ENCODE measurements around the gene LKAAEAR1. TPM values are rescaled to one million over a fixed set of nuclear protein-coding genes. Genes with fewer than 3 reads are reported as not detected.

Gene LKAAEAR1
- total RNA-seq, 4 donors from 2014 or later, result not detected

DNA sequence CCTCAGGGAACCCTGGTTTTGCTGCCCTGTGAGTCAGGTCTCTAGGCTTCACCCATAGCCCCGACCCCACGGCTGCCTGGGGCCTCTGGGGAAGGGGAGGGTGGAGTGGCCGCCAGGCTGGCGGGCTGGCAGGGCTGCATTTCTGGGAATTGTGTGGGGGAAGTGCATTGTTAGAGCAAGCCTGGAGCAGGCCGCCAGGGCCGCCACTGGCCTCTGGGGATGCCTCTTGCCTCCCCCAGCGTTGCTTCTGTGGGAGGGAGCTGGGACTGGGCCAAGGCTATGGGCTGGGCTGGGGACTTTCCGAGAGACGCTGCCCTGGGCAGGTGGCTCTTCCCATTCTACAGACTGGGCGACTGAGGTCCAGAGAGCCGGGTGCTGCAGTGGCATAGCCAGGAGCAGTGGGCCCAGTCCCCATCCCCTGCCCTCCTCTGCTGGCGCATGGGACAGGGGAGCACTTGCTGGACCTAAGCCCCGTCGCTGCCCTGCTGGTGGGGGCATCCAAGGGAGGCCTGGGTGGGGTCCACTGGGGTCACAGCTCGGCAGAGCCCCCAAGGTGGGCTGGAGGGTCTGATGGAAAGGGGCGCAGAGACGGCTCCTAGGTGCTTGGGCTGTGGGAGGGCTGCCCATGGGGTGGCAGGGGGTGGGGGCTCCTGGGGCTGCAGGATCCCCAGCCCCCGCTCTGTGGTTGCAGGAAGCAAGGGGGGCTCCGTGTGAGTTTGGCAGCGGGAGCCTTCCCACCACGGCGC lies 28.1 kb downstream of the LKAAEAR1 start:
- no peak for DNase-seq
- Histone ChIP-seq H3K36me3 (no peaks in the 10 kb centered on the region), H3K27ac (peak overlapping the region in 3 of 4 donors; percentile 27 to 61 (median 31)), H3K4me1 (peaks cover 0 to 13% (median 4%) of the 10 kb centered on the region in 4 donors), H3K9me3 (no peaks in the 10 kb centered on the region), H3K27me3 (peaks cover 0 to 3% of the 10 kb centered on the region in 2 donors), H3K4me3 (no peak overlapping the region)
- no peak for TF ChIP-seq CTCF (IDR thresholded peaks at IDR 0.05)
- TF ChIP-seq POLR2A (IDR thresholded peaks at IDR 0.05), result no peak

- Histone ChIP-seq H3K4me3 (no peak overlapping the region), H3K9me3 (no peaks in the 10 kb centered on the region), H3K27me3 (peaks cover 0 to 8% of the 10 kb centered on the region in 2 donors), H3K36me3 (no peaks in the 10 kb centered on the region), H3K27ac (peak overlapping the region in 3 of 4 donors; percentile 27 to 58 (median 31)), H3K4me1 (peaks cover 0 to 13% (median 5%) of the 10 kb centered on the region in 4 donors)
- TF ChIP-seq POLR2A (IDR thresholded peaks at IDR 0.05) (no peak), CTCF (IDR thresholded peaks at IDR 0.05) (no peak)
- no peak for DNase-seq
Measured at GRCh38 chr20:64055396-64055892, 28.8 kb downstream of the LKAAEAR1 start.

DNA sequence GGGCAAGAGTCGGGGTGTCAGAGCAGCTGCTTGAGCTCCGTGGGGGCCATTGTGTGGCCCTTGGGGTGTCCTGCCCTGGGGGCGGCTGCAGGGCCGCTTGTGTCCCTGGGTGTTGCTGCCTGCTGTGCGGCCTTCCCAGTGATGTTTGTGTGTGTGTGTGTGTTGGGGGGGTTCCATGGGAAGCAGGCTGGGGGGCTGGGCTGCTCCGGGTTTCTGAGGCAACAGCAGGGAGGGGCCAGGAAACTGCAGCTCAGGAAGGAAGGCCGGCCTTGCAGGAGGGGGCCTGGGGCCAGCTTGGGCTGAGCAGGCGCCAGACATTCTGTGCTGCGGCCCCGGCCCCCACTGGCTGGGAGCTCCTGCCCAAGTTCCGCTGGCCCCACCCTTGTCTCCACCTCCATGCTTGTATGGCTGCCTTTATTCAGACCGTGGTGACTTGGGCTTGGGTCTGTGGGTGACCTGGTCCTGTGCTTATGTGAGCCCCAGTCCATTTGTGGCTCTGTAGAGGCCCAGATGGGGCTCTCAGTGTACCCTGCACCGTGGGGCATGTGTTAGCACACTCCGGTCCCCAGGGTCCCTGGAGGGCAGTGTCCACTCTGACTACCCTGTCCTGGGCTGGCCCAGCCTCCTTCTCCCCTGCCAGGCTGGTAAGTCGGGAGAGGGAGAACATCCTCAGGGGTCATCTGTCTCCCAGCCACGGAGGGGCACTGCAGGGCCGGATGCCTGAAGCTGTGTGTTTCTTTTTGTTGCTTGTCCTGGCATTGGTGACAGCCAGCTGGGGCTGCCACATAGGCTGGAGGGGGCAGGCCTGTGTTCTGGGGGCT lies 30.1 kb downstream of the LKAAEAR1 start:
- TF ChIP-seq POLR2A (IDR thresholded peaks at IDR 0.05) (no peak), CTCF (IDR thresholded peaks at IDR 0.05) (no peak)
- H3K4me3 ChIP-seq, result no peak overlapping the region
- peak overlapping the region in 2 of 4 donors; percentile 46 to 49 for H3K27ac ChIP-seq
- peaks cover 0 to 13% (median 12%) of the 10 kb centered on the region in 4 donors for H3K4me1 ChIP-seq
- H3K27me3 ChIP-seq, result peaks cover 0 to 19% of the 10 kb centered on the region in 2 donors
- DNase-seq, result no peak
- H3K9me3 ChIP-seq, result no peaks in the 10 kb centered on the region
- H3K36me3 ChIP-seq, result no peaks in the 10 kb centered on the region

DNA sequence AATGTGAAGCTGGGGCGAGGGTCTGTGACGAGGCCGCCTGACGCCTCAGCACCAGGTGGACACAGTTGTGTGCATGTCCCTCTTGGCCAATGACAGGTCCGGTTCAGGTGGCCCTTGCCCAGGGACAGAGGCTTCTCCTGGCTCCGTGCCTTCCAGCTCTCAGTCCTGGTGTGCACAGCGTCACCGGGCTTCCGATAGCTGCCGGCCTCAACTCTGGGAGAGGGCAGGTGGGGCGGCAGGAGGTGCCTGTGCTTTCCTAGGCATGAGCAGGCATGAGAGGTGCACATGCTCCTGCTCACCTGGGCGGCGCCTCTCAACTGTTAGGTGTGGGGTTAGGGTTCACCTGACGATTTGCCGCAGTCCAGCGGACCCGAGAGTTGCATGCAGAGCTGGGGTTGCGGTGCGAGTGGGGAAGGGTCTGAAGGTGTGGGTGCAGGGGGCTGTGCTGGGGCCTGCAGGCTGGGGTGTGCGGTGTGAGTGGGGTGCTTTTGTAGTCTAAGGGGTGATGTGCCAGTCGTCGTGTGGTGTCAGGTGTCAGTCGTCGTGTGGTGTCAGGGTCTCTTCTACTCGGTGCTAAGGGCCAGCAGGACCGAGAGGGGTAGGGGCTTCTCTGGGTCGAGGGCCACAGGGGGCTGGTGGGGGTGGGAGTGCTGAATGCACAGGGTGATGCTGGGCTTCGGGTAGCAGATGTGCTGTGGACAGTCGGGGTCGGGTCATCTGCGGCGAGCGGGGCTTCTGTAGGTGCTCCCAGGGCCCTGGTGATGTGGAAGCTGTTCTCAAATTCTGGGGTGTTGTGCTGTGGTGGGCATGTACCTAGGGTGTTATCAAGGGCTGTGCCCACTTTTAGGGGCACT lies 31.0 kb downstream of the LKAAEAR1 start:
- H3K9me3 ChIP-seq, result no peaks in the 10 kb centered on the region
- DNase-seq, result no peak
- H3K4me1 ChIP-seq, result peaks cover 0 to 20% (median 16%) of the 10 kb centered on the region in 4 donors
- no peak for TF ChIP-seq CTCF (IDR thresholded peaks at IDR 0.05)
- TF ChIP-seq POLR2A (IDR thresholded peaks at IDR 0.05), result no peak
- H3K4me3 ChIP-seq, result no peak overlapping the region
- no peaks in the 10 kb centered on the region for H3K36me3 ChIP-seq
- H3K27ac ChIP-seq, result peak overlapping the region in 3 of 4 donors; percentile 27 to 74 (median 36)
- peaks cover 0 to 26% of the 10 kb centered on the region in 2 donors for H3K27me3 ChIP-seq

- Histone ChIP-seq H3K9me3 (no peaks in the 10 kb centered on the region), H3K27me3 (peaks cover 0 to 32% of the 10 kb centered on the region in 2 donors), H3K27ac (peak overlapping the region in 3 of 4 donors; percentile 27 to 74 (median 36)), H3K4me1 (peaks cover 0 to 24% (median 10%) of the 10 kb centered on the region in 4 donors), H3K4me3 (no peak overlapping the region), H3K36me3 (no peaks in the 10 kb centered on the region)
- no peak for DNase-seq
- TF ChIP-seq CTCF (IDR thresholded peaks at IDR 0.05) (no peak), POLR2A (IDR thresholded peaks at IDR 0.05) (no peak)
Measured at GRCh38 chr20:64052326-64052722, 31.9 kb downstream of the LKAAEAR1 start.

All from Peyer's patch (tissue), 4 donors.